Heart left ventricle (tissue), 16 donors: ENCODE measurements around the gene RBM34. TPM values are rescaled to one million over a fixed set of nuclear protein-coding genes. Genes with fewer than 3 reads are reported as not detected.

Experiments
- ATAC-seq, 4 donors: fragments of 200-7000 bp; cut with Tn5 transposase; one replicate each; pipeline ENCODE4 v1.9.1; 2020 to 2022; ENCODE audit warnings: moderate library complexity in 4 of 4, mild to moderate bottlenecking in 3 of 4, moderate number of reproducible peaks in 1 of 4
- DNase-seq, 5 donors: peaks; one replicate each; pipeline ENCODE4 v3.0.0-alpha.2; 2020
- H3K27ac ChIP-seq, 12 donors: fragments of 200-600 bp; sonication (generic) in 4 of 12; one replicate each; pipeline versions ENCODE4 v1.5.0 to v1.8.0; 2016 to 2022; ENCODE audit warnings: mild to moderate bottlenecking in 2 of 12
- H3K27me3 ChIP-seq, 9 donors: fragments of 200-600 bp; sonication (generic) in 2 of 9; one replicate each; pipeline versions ENCODE4 v1.5.1 to v1.8.0; 2016 to 2022; ENCODE audit warnings: mild to moderate bottlenecking in 3 of 9
- H3K36me3 ChIP-seq, 9 donors: fragments of 200-600 bp; sonication (generic) in 2 of 9; one replicate each; pipeline versions ENCODE4 v1.5.0 to v1.8.0; 2018 to 2022; ENCODE audit warnings: mild to moderate bottlenecking in 2 of 9
- H3K4me1 ChIP-seq, 12 donors: fragments of 200-600 bp; sonication (generic) in 4 of 12; one replicate each; pipeline versions ENCODE4 v1.5.0 to v1.8.0; 2016 to 2022; ENCODE audit warnings: mild to moderate bottlenecking in 3 of 12
- H3K4me3 ChIP-seq, 12 donors: fragments of 200-600 bp; sonication (generic) in 4 of 12; one replicate each; pipeline versions ENCODE4 v1.5.0 to v1.8.0; 2017 to 2022; ENCODE audit warnings: mild to moderate bottlenecking in 9 of 12, moderate library complexity in 4 of 12
- H3K9me3 ChIP-seq, 12 donors: fragments of 200-600 bp; sonication (generic) in 4 of 12; one replicate each; pipeline versions ENCODE4 v1.5.0 to v1.8.0; 2016 to 2022; ENCODE audit warnings: mild to moderate bottlenecking in 1 of 12
- POLR2A ChIP-seq, 2 donors: fragments of 450-650 bp; IDR thresholded peaks; one replicate each; pipeline ENCODE4 v1.6.1; 2017; ENCODE audit warnings: antibody characterized with exemption in 2 of 2, mild to moderate bottlenecking in 2 of 2, moderate library complexity in 2 of 2
- WGBS, 4 donors: extraction: QIAGEN DNeasy Blood & Tissue Kit in 2 of 4; methylation state at CpG; one replicate each; pipeline versions ENCODE4 v1.1.5 to v1.1.7; 2013 to 2018; 5-methylcytosine and 5-hydroxymethylcytosine counted together
- intact Hi-C, 10 donors: fragments of 100-400 bp; cut with DNase I; formaldehyde crosslinking; loops; one replicate each; pipeline versions ENCODE4 v1.11.1 to v1.14.2; 2022
- polyA plus RNA-seq, 2 donors: library from polyadenylated mRNA; stranded (reverse); fragments of 200-250 nt; gene quantifications; one replicate each; pipeline ENCODE4 v1.2.3, GENCODE V29; 2013
- total RNA-seq, 9 donors: library from RNA; depleted of rRNA in 2 of 9; stranded (reverse); fragments of >200 nt in 2 of 9; fragmentation: NEBNext Ultra II Directional in 3 of 9; extraction: Animal tissue kit (Norgen Biotek cat#: 25700) in 3 of 9; gene quantifications; one replicate each; pipeline versions ENCODE4 v1.1.0 to v1.2.4, GENCODE V29; 2016 to 2023
- TF ChIP-seq, protein P1 (sequence below), 12 donors: fragments of 200-600 bp; sonication (generic) in 4 of 12; IDR thresholded peaks; one replicate each; pipeline versions ENCODE4 v1.5.0 to v1.8.0; 2018 to 2022; ENCODE audit warnings: antibody characterized with exemption in 12 of 12, mild to moderate bottlenecking in 5 of 12
- donor health status: ischemic (EF 13 %, LVEDD 7.1; RV severe dilation, severe dysfunction).
- donor health status: healthy with polysubstance abuse.
- donor health status: DM: no; HTN: yes; CAD: no.
- donor health status: DM: no; HTN: no; CAD: no.
- donor health status: ischemic (EF 25% LVEDD 6.9; RV normal size, moderate dysfunction).
- donor health status: ischemic (EF 25% LVEDD 5.7; RV mildly dilated, moderate dysfunction).
- donor health status: healthy.
- donor health status: DM: yes; HTN: yes; CAD: no.
- donor health status: ischemic (EF 35%, LVEDD 5.7; RV mildly dilated, moderate dysfunction).
- donor health status: nonischemic (EF 11% LVEDD 7.7; RV severe dilation, severe dysfunction).
- donor health status: DM: yes; HTN: yes; CAD: no.
- donor health status: PGD.
- donor health status: ischemic (EF 29% LVEDD 5.4; RV normal size, mild dysfunction).
- donor health status: nonischemic (EF 23%, LVEDD 6.1; RV moderate dilation, normal function).

The RBM34 gene
- total and polyA plus RNA-seq, 11 donors: 34.2 to 97.8 (median 49.6) TPM

DNA sequence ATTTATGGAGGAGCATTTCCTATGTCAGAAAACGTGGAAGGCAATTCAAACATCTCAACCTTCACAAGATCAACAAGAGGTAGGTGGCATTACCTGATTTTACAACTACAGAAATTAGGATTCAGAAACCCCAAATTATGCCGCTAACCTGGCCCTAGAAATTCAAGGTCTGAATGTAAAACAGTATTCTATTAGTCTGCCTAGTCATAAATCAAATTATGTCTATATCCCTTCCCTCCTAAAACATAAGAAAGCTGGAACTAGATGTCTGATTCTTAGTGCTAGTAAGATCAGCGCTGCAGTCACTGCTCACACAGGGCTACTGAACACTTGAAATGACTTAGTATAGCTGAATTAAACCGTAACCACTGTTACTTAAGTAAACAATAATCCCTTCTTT is 33.8 kb downstream of the RBM34 start:
- 25 to 32% (median 31%) methylated on average over 4 of the region's 4 CpGs for WGBS, 4 donors
- ATAC-seq (no peak), DNase-seq (no peak)
- Histone ChIP-seq H3K9me3 (no peaks in the 10 kb centered on the region), H3K36me3 (peaks cover 0 to 50% (median 23%) of the 10 kb centered on the region in 9 donors), H3K27ac (peak overlapping the region in 4 of 12 donors; percentile 91 to 95 (median 93)), H3K4me3 (peak overlapping the region; percentile 76 to 100 (median 89)), H3K27me3 (no peaks in the 10 kb centered on the region), H3K4me1 (peaks cover 0 to 54% (median 19%) of the 10 kb centered on the region in 12 donors)
- TF ChIP-seq, protein P1, sequence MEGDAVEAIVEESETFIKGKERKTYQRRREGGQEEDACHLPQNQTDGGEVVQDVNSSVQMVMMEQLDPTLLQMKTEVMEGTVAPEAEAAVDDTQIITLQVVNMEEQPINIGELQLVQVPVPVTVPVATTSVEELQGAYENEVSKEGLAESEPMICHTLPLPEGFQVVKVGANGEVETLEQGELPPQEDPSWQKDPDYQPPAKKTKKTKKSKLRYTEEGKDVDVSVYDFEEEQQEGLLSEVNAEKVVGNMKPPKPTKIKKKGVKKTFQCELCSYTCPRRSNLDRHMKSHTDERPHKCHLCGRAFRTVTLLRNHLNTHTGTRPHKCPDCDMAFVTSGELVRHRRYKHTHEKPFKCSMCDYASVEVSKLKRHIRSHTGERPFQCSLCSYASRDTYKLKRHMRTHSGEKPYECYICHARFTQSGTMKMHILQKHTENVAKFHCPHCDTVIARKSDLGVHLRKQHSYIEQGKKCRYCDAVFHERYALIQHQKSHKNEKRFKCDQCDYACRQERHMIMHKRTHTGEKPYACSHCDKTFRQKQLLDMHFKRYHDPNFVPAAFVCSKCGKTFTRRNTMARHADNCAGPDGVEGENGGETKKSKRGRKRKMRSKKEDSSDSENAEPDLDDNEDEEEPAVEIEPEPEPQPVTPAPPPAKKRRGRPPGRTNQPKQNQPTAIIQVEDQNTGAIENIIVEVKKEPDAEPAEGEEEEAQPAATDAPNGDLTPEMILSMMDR (IDR thresholded peaks at IDR 0.05): no peak
- no peak for TF ChIP-seq POLR2A (IDR thresholded peaks at IDR 0.05)
- intact Hi-C loops: loop anchor here in 1 of 10 donors (5.0 kb wide), 1 partner anchor 35 kb away; the partner anchor contains the start of gene RBM34

DNA sequence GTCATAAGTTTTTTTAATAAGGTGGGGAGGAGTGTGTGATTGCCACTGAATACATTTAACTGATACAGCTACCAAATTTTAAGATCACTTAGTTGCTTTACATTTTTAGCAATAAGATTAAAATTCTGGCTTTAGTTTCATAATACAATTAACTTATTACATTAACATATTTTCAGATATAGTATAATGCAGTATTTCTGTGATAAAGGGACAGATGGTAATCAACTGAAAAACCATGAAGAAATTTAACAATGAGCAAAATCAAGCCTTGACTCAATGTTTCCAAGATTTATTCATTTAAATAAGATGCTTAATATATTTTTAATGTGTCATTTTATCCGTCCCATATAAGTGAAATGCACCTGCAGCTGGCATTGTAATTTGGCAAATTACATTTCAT is 36.4 kb downstream of the RBM34 start:
- H3K9me3 ChIP-seq: no peaks in the 10 kb centered on the region
- DNase-seq: no peak
- 75 to 81% (median 77%) methylated on average over 1 of the region's 1 CpG for WGBS, 4 donors
- no peak for ATAC-seq
- H3K4me3 ChIP-seq: no peak overlapping the region
- H3K27me3 ChIP-seq: no peaks in the 10 kb centered on the region
- no peak for TF ChIP-seq POLR2A (IDR thresholded peaks at IDR 0.05)
- TF ChIP-seq, protein P1 (IDR thresholded peaks at IDR 0.05): no peak
- intact Hi-C loops: loop anchor here in 1 of 10 donors (5.0 kb wide), 1 partner anchor 38 kb away; the partner anchor contains the start of gene RBM34
- H3K36me3 ChIP-seq: peaks cover 0 to 58% (median 34%) of the 10 kb centered on the region in 9 donors
- H3K4me1 ChIP-seq: peaks cover 0 to 54% (median 21%) of the 10 kb centered on the region in 12 donors
- no peak overlapping the region for H3K27ac ChIP-seq

DNA sequence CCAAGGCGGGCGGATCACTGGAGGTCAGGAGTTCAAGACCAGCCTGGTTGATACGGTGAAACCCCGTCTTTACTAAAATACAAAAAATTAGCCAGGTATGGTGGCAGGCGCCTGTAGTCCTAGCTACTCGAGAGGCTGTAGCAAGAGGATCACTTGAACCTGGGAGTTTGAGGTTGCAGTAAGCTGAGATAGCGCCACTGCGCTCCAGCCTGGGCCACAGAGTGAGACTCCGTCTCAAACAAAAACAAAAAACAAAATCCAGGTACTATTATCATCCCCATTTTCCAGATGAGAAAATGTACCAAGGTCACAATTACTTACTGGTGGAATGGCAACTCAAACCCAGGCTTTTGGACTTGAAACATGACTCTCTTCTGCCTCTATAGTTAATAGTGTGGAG is 36.9 kb downstream of the RBM34 start:
- peaks cover 0 to 50% (median 20%) of the 10 kb centered on the region in 12 donors for H3K4me1 ChIP-seq
- H3K4me3 ChIP-seq: no peak overlapping the region
- DNase-seq (no peak), ATAC-seq (no peak)
- H3K27ac ChIP-seq: no peak overlapping the region
- WGBS, 4 donors: 93 to 98% (median 96%) methylated on average over 9 of the region's 9 CpGs
- H3K27me3 ChIP-seq: no peaks in the 10 kb centered on the region
- intact Hi-C loops: no loop called here
- H3K9me3 ChIP-seq: no peaks in the 10 kb centered on the region
- peaks cover 0 to 64% (median 39%) of the 10 kb centered on the region in 9 donors for H3K36me3 ChIP-seq
- TF ChIP-seq, protein P1 (IDR thresholded peaks at IDR 0.05): no peak
- no peak for TF ChIP-seq POLR2A (IDR thresholded peaks at IDR 0.05)

GRCh38 chr1:235122348-235122747 is 38.7 kb downstream of the RBM34 start:
- no peak for ATAC-seq

More at GRCh38 chr1:235122348-235122747, 38.7 kb downstream of the RBM34 start:
- DNase-seq: no peak
- TF ChIP-seq, protein P1 (IDR thresholded peaks at IDR 0.05): no peak
- TF ChIP-seq POLR2A (IDR thresholded peaks at IDR 0.05): no peak
- 43 to 54% (median 47%) methylated on average over 1 of the region's 1 CpG for WGBS, 4 donors
- intact Hi-C loops: no loop called here
- H3K4me3 ChIP-seq: no peak overlapping the region
- no peaks in the 10 kb centered on the region for H3K9me3 ChIP-seq
- peaks cover 0 to 40% (median 17%) of the 10 kb centered on the region in 12 donors for H3K4me1 ChIP-seq
- no peaks in the 10 kb centered on the region for H3K27me3 ChIP-seq
- no peak overlapping the region for H3K27ac ChIP-seq
- peaks cover 0 to 82% (median 57%) of the 10 kb centered on the region in 9 donors for H3K36me3 ChIP-seq
